Parathyroid adenoma (tissue), 2 donors: Measurements from ENCODE around the gene SLC22A4.

Experiments
- H2AFZ ChIP-seq: fragments of 300-600 bp; sonication (generic); one replicate; pipeline ENCODE4 v1.7.0; 2017; ENCODE audit warnings: antibody characterized with exemption, mild to moderate bottlenecking
- H3K27ac ChIP-seq: fragments of 300-600 bp; sonication (generic); one replicate; pipeline ENCODE4 v1.7.0; 2017
- H3K27me3 ChIP-seq: fragments of 300-600 bp; sonication (generic); one replicate; pipeline ENCODE4 v1.7.0; 2017; ENCODE audit warnings: low read length; ENCODE audit not compliant: control insufficient read depth, insufficient read depth
- H3K36me3 ChIP-seq: fragments of 300-600 bp; sonication (generic); one replicate; pipeline ENCODE4 v1.7.0; 2017; ENCODE audit warnings: low read length; ENCODE audit not compliant: control insufficient read depth, insufficient read depth
- H3K4me1 ChIP-seq: fragments of 300-600 bp; sonication (generic); one replicate; pipeline ENCODE4 v1.7.0; 2017; ENCODE audit warnings: control low read depth
- H3K4me2 ChIP-seq: fragments of 300-600 bp; sonication (generic); one replicate; pipeline ENCODE4 v1.7.0; 2017; ENCODE audit warnings: low read length
- H3K4me3 ChIP-seq: fragments of 300-600 bp; sonication (generic); one replicate; pipeline ENCODE4 v1.7.0; 2017; ENCODE audit warnings: low read depth, low read length
- H3K79me2 ChIP-seq: fragments of 300-600 bp; sonication (generic); one replicate; pipeline ENCODE4 v1.7.0; 2017; ENCODE audit warnings: control low read depth
- H3K9ac ChIP-seq: fragments of 300-600 bp; sonication (generic); one replicate; pipeline ENCODE4 v1.7.0; 2017; ENCODE audit warnings: mild to moderate bottlenecking
- H3K9me3 ChIP-seq: fragments of 300-600 bp; sonication (generic); one replicate; pipeline ENCODE4 v1.7.0; 2017; ENCODE audit warnings: low read length; ENCODE audit not compliant: control insufficient read depth
- CTCF ChIP-seq: fragments of 300-600 bp; sonication (generic); IDR thresholded peaks from one replicate; pipeline ENCODE4 v1.7.0; 2017; ENCODE audit warnings: antibody characterized with exemption, mild to moderate bottlenecking
- donor health status: primary hyperparathyroidism.

Gene SLC22A4

GRCh38 chr5:132309679-132310078, 15.5 kb downstream of the SLC22A4 start:
- Histone ChIP-seq H3K9ac (no peak overlapping the region), H3K4me2 (no peak overlapping the region), H3K4me1 (peaks cover 3% of the 10 kb centered on the region), H3K9me3 (no peaks in the 10 kb centered on the region), H3K36me3 (no peaks in the 10 kb centered on the region), H3K27ac (no peak overlapping the region), H3K27me3 (no peaks in the 10 kb centered on the region), H3K4me3 (no peak overlapping the region), H2AFZ (no peak overlapping the region), H3K79me2 (no peaks in the 10 kb centered on the region)
- TF ChIP-seq CTCF = no peak

GRCh38 chr5:132310141-132310834, 16.1 kb downstream of the SLC22A4 start:
- no peak overlapping the region for H3K27ac ChIP-seq
- H3K4me3 ChIP-seq = no peak overlapping the region
- H3K79me2 ChIP-seq = no peaks in the 10 kb centered on the region
- no peaks in the 10 kb centered on the region for H3K36me3 ChIP-seq
- H3K4me1 ChIP-seq = peaks cover 3% of the 10 kb centered on the region
- no peaks in the 10 kb centered on the region for H3K27me3 ChIP-seq
- no peak overlapping the region for H2AFZ ChIP-seq
- no peak for TF ChIP-seq CTCF
- no peak overlapping the region for H3K9ac ChIP-seq
- H3K9me3 ChIP-seq = no peaks in the 10 kb centered on the region
- no peak overlapping the region for H3K4me2 ChIP-seq

- no peaks in the 10 kb centered on the region for H3K36me3 ChIP-seq
- H3K27ac ChIP-seq = no peak overlapping the region
- peaks cover 3% of the 10 kb centered on the region for H3K4me1 ChIP-seq
- no peak overlapping the region for H3K4me2 ChIP-seq
- TF ChIP-seq CTCF = no peak
- no peak overlapping the region for H3K9ac ChIP-seq
- H3K27me3 ChIP-seq = no peaks in the 10 kb centered on the region
- no peak overlapping the region for H2AFZ ChIP-seq
- H3K4me3 ChIP-seq = no peak overlapping the region
- no peaks in the 10 kb centered on the region for H3K9me3 ChIP-seq
- no peaks in the 10 kb centered on the region for H3K79me2 ChIP-seq
Measured at GRCh38 chr5:132313366-132313765, 19.2 kb downstream of the SLC22A4 start.

- no peak overlapping the region for H3K27ac ChIP-seq
- H3K4me1 ChIP-seq = peaks cover 3% of the 10 kb centered on the region
- H3K36me3 ChIP-seq = no peaks in the 10 kb centered on the region
- H3K4me3 ChIP-seq = no peak overlapping the region
- no peaks in the 10 kb centered on the region for H3K79me2 ChIP-seq
- no peak overlapping the region for H3K9ac ChIP-seq
- TF ChIP-seq CTCF = no peak
- H3K27me3 ChIP-seq = no peaks in the 10 kb centered on the region
- no peak overlapping the region for H2AFZ ChIP-seq
- H3K9me3 ChIP-seq = no peaks in the 10 kb centered on the region
- H3K4me2 ChIP-seq = no peak overlapping the region
Measured at GRCh38 chr5:132313961-132314432, 19.8 kb downstream of the SLC22A4 start.

GRCh38 chr5:132315529-132316067, 21.4 kb downstream of the SLC22A4 start:
- Histone ChIP-seq H3K27me3 (no peaks in the 10 kb centered on the region), H3K36me3 (no peaks in the 10 kb centered on the region), H3K9ac (no peak overlapping the region), H3K4me3 (no peak overlapping the region), H3K27ac (no peak overlapping the region), H3K4me1 (no peaks in the 10 kb centered on the region), H3K79me2 (no peaks in the 10 kb centered on the region), H3K4me2 (no peak overlapping the region), H2AFZ (no peak overlapping the region), H3K9me3 (no peaks in the 10 kb centered on the region)
- no peak for TF ChIP-seq CTCF
